GM23248 (cell line): ENCODE data around the gene ZNF274. TPM values are rescaled to one million over a fixed set of nuclear protein-coding genes. Genes with fewer than 3 reads are reported as not detected.
A peak's percentile ranks its signal among the peaks of the same experiment; 100 is the strongest.
"Not testable (repeated sequence)": the region's sequence is repeated elsewhere in the genome, so short reads cannot be mapped to it uniquely, and the experiment has no call there.

Experiments
- DNase-seq: peaks from one replicate; pipeline ENCODE4 v3.0.0-alpha.2; 2015
- H2AFZ ChIP-seq: fragments of 200-600 bp; sonication (generic); 2 replicates; pipeline ENCODE4 v1.6.1; 2016; ENCODE audit warnings: antibody characterized with exemption
- H3F3A ChIP-seq: fragments of 200-600 bp; sonication (generic); 2 replicates; pipeline ENCODE4 v1.6.1; 2016; ENCODE audit warnings: mild to moderate bottlenecking, antibody characterized with exemption, mixed run types; ENCODE audit not compliant: insufficient read depth
- H3K27ac ChIP-seq: fragments of 200-600 bp; sonication (generic); 2 replicates; pipeline ENCODE4 v1.5.1; 2016; ENCODE audit warnings: mild to moderate bottlenecking
- H3K27me3 ChIP-seq: fragments of 200-600 bp; sonication (generic); replicated peaks from 2 replicates; pipeline ENCODE4 v1.6.1; 2016; ENCODE audit warnings: mild to moderate bottlenecking; ENCODE audit not compliant: insufficient read depth
- H3K36me3 ChIP-seq: fragments of 200-600 bp; sonication (generic); 2 replicates; pipeline ENCODE4 v1.6.1; 2016; ENCODE audit warnings: low read depth, mild to moderate bottlenecking
- H3K4me1 ChIP-seq: fragments of 200-600 bp; sonication (generic); 2 replicates; pipeline ENCODE4 v1.6.1; 2016; ENCODE audit warnings: mild to moderate bottlenecking; ENCODE audit not compliant: insufficient read depth
- H3K4me2 ChIP-seq: fragments of 200-600 bp; sonication (generic); one replicate; pipeline ENCODE4 v1.6.1; 2016; ENCODE audit warnings: mild to moderate bottlenecking; ENCODE audit not compliant: unreplicated experiment
- H3K4me3 ChIP-seq: fragments of 200-600 bp; sonication (generic); 2 replicates; pipeline ENCODE4 v1.5.1; 2016; ENCODE audit warnings: mild to moderate bottlenecking
- H3K79me2 ChIP-seq: fragments of 200-600 bp; sonication (generic); 2 replicates; pipeline ENCODE4 v1.6.1; 2016; ENCODE audit warnings: mild to moderate bottlenecking; ENCODE audit not compliant: insufficient read depth
- H3K9ac ChIP-seq: fragments of 200-600 bp; sonication (generic); 2 replicates; pipeline ENCODE4 v1.6.1; 2016; ENCODE audit warnings: mild to moderate bottlenecking
- H3K9me2 ChIP-seq: fragments of 200-600 bp; sonication (generic); 2 replicates; pipeline ENCODE4 v1.6.1; 2016; ENCODE audit warnings: mixed run types, mild to moderate bottlenecking, moderate library complexity; ENCODE audit not compliant: insufficient read depth
- H3K9me3 ChIP-seq: fragments of 200-600 bp; sonication (generic); one replicate; pipeline ENCODE4 v1.6.1; 2017; ENCODE audit warnings: low read depth
- H4K20me1 ChIP-seq: fragments of 200-600 bp; sonication (generic); 2 replicates; pipeline ENCODE4 v1.6.0; 2016; ENCODE audit not compliant: insufficient read depth
- EZH2 ChIP-seq: fragments of 200-600 bp; sonication (generic); IDR thresholded peaks from 2 replicates; pipeline ENCODE4 v1.6.1; 2018; ENCODE audit warnings: antibody characterized with exemption, mild to moderate bottlenecking; ENCODE audit not compliant: insufficient read depth, poor library complexity, severe bottlenecking
- EZH2phosphoT487 ChIP-seq: fragments of 200-600 bp; sonication (generic); IDR thresholded peaks from 2 replicates; pipeline ENCODE4 v1.6.1; 2018; ENCODE audit warnings: antibody characterized with exemption, moderate library complexity, mild to moderate bottlenecking, low read depth; ENCODE audit not compliant: insufficient read depth
- WGBS, 2 experiments: methylation state at CpG; one replicate each; pipeline ENCODE4 v1.1.6; 2015 to 2017; ENCODE audit warnings: low lambda C conversion rate in 2 of 2, low coverage in 1 of 2; ENCODE audit errors: missing lambda C conversion rate in 2 of 2; 5-methylcytosine and 5-hydroxymethylcytosine counted together
- in situ Hi-C: fragments of 300-500 bp; cut with MboI; formaldehyde crosslinking; loops from 2 replicates; pipeline ENCODE4 v1.15.0; 2020
- polyA plus RNA-seq: library from polyadenylated mRNA; unstranded; fragments of >200 nt; fragmentation: Nextera tagmentation; extraction: Ambion mirVana; gene quantifications from 2 replicates; pipeline ENCODE4 v1.2.1, GENCODE V29; 2016
- total RNA-seq: library from RNA; depleted of rRNA; stranded (reverse); fragments of >200 nt; shearing (Covaris generic); gene quantifications from 2 replicates; pipeline ENCODE4 v1.2.3, GENCODE V29; 2014; rRNA removed

ZNF274 gene
- total RNA-seq (18.2 and 20.8 TPM in 2 replicates), polyA plus RNA-seq (16.5 and 18.0 TPM in 2 replicates)

- in situ Hi-C loops = no loop called here
- peaks cover 78% of the 10 kb centered on the region for H3K79me2 ChIP-seq
- H3K27ac ChIP-seq = peak within 1 kb of the TSS; percentile 100
Observed at GRCh38 chr19:58182989-58183816, at the start of gene ZNF274. TSS of gene ZNF274 (plus strand) at chr19:58183061. CDS start at chr19:58183966, 905 bp downstream.

GRCh38 chr19:58134244-58134643 is 48.6 kb upstream of the ZNF274 start:
- Histone ChIP-seq H3K4me2 (no peak overlapping the region), H3K9me2 (no peaks in the 10 kb centered on the region), H3K9me3 (peaks cover 8% of the 10 kb centered on the region), H2AFZ (no peak overlapping the region), H3K36me3 (peaks cover 95% of the 10 kb centered on the region), H4K20me1 (no peaks in the 10 kb centered on the region), H3K27me3 (no peaks in the 10 kb centered on the region), H3F3A (peaks cover under 1% of the 10 kb centered on the region; the same call in 1 of the 2 replicates), H3K79me2 (peaks cover 38% of the 10 kb centered on the region), H3K9ac (no peak overlapping the region), H3K4me1 (no peaks in the 10 kb centered on the region), H3K4me3 (no peak overlapping the region), H3K27ac (no peak overlapping the region)
- no peak for TF ChIP-seq EZH2phosphoT487
- no peak for TF ChIP-seq EZH2
- no peak for DNase-seq
- in situ Hi-C loops = no loop called here
- WGBS, 2 experiments = 89 to 100% methylated on average over 1 of the region's 1 CpG

More at GRCh38 chr19:58182989-58183816, at the start of gene ZNF274:
- H3F3A ChIP-seq = no peaks in the 10 kb centered on the region
- H3K4me2 ChIP-seq = peak within 1 kb of the TSS; percentile 84
- peak; percentile 97 for DNase-seq
- peaks cover 65% of the 10 kb centered on the region for H3K36me3 ChIP-seq
- WGBS, 2 experiments = 1 to 3% methylated on average over 61 to 68 of the region's 80 CpGs
- H3K27me3 ChIP-seq = no peaks in the 10 kb centered on the region
- peak within 1 kb of the TSS; percentile 100 for H3K9ac ChIP-seq
- H3K4me3 ChIP-seq = peak within 1 kb of the TSS; percentile 85
- H2AFZ ChIP-seq = peak within 1 kb of the TSS; percentile 66
- H3K9me2 ChIP-seq = no peaks in the 10 kb centered on the region
- H3K9me3 ChIP-seq = peaks cover 14% of the 10 kb centered on the region
- H3K4me1 ChIP-seq = no peaks in the 10 kb centered on the region
- TF ChIP-seq EZH2phosphoT487 (no peak), EZH2 (no peak)
- no peaks in the 10 kb centered on the region for H4K20me1 ChIP-seq

GRCh38 chr19:58145849-58146248 is 37.0 kb upstream of the ZNF274 start:
- H2AFZ ChIP-seq = no peak overlapping the region
- no peaks in the 10 kb centered on the region for H3K27me3 ChIP-seq
- H3K9me2 ChIP-seq = no peaks in the 10 kb centered on the region
- WGBS, 2 experiments = 95 to 100% methylated on average over 3 of the region's 3 CpGs
- no peak for DNase-seq
- TF ChIP-seq EZH2 (no peak), EZH2phosphoT487 (no peak)
- peaks cover 70% of the 10 kb centered on the region for H3K79me2 ChIP-seq
- no peaks in the 10 kb centered on the region for H4K20me1 ChIP-seq
- no peak overlapping the region for H3K4me3 ChIP-seq
- no peak overlapping the region for H3K4me2 ChIP-seq
- peaks cover 9% of the 10 kb centered on the region for H3K9me3 ChIP-seq
- no peak overlapping the region for H3K27ac ChIP-seq
- no peak overlapping the region for H3K9ac ChIP-seq
- H3F3A ChIP-seq = no peaks in the 10 kb centered on the region
- H3K36me3 ChIP-seq = peaks cover 26% of the 10 kb centered on the region
- in situ Hi-C loops = no loop called here
- H3K4me1 ChIP-seq = no peaks in the 10 kb centered on the region; the same call in none of the 2 replicates

GRCh38 chr19:58147475-58147874 is 35.4 kb upstream of the ZNF274 start:
- H2AFZ ChIP-seq, H3K4me2 ChIP-seq, H3K9ac ChIP-seq, H3K9me2 ChIP-seq, H3K9me3 ChIP-seq, H3K27me3 ChIP-seq, H3K4me1 ChIP-seq, H3K36me3 ChIP-seq, in situ Hi-C loops, H4K20me1 ChIP-seq, H3K27ac ChIP-seq, DNase-seq, H3K4me3 ChIP-seq, H3F3A ChIP-seq: not testable (repeated sequence)
- WGBS, 2 experiments = 90% methylated on average over 18 of the region's 28 CpGs; no CpG with 5 or more reads in 1 of the 2 experiments
- H3K79me2 ChIP-seq = peaks cover 80% of the 10 kb centered on the region
